Cerebellar cortex (tissue), 1 donor: ENCODE measurements around the gene PFKFB4.

Experiments
- DNase-seq: peaks from one replicate; pipeline ENCODE4 v3.0.0-alpha.2; 2015; ENCODE audit warnings: low spot score

Gene PFKFB4

DNA sequence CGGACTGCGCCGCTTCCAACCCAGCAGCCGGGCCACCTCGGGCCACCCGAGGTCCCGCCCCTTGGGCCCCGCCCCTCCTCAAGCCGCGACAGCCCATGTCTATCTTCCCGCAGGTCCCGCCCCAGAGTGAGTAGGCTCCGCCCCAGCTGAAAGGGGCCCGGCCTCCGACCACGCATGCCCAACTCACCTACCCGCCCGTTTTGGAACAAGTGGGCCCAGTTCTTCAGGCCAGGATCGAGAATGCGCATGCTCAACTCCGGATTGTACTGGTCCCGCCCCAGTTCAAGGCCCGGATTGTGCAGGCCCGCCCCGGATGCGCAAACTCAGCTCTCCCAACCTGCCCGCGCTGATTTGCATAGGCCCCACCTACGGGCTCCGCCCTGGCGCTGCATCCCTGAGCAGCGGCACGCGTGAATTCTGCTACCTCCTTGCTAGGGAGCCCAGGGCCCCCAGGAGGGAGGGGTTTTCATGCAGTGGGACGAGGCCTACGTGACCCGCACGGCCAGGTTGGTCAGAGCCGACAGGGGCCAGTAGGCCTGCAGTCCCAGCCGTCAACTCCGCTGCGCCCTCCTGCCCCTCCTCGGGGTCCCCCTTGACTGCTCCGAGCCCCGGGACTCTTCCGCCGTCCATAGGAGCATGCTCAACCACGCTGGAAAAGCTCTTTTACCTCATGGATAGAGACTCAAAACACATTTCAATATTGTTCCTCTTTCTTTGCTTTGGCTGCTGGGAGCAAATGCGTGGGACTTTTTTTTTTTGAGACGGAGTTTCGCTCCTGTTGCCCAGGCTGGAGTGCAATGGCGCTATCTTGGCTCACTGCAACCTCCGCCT lies at the start of gene PFKFB4:
TSS of gene PFKFB4 (minus strand) at position 8 of the 831 bp plus-strand sequence. CDS start 26 bp downstream, outside the sequence.
- peak; percentile 100 for DNase-seq

DNA sequence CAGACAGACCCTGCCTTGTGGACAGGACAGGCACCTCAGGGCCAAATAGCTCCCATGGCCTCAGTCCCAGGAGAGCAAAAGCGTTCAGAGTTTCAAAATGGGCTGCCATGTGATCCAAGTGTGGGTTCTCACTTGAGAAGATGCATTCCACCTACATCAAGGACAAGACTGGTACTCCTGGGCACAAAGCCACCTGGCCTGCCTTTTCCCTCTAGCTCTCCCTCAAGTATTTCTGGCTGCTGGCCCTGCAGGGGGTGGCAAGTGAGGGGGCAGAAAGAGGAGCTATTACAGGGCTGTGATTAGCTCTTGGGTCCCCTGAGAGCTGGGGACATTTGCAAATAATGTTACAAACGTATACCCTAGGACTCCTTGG lies 45.0 kb upstream of the PFKFB4 start:
- DNase-seq: no peak

DNA sequence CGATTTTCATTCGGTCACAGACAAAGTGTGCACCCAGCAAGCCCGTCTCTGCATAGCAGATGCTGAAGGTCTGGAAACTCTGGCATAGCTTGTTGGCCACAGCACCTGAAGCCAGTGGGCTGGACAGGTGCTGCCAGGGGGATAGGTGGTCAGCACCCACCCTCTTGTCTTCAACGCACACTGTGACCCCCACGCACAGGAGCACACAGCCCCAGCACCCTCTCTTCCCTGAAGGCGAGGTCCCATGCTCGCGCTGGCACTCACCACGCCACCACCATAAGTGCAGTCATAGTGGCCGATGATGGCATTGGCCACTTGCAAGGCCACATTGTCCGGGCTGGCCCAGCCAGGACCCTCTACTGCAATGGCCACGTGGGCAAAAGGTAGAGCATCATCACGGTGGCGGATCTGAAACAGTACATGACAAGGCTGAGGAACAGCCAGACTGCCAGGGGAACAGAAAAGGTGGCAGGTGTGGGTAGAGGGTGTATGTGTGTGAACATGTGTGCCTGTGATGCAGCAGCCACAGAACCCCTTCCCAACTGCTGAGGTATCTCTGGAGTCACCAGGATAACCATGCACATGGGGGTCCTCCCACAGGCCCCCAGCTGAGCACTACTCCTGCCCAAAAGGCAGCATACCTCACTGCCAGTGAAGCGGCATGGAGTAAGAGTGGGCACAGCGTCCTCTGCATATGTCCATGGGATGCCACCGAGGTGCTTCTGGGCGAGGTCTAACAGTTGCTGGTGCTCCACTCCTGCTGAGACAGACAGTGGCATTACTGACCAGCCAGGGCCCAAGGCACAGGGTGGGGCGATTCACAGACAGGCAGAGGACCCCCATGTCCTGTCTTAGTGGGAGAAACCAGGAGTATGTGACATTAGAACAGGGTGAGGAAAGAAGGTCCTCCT lies 44.4 kb upstream of the PFKFB4 start:
- DNase-seq: no peak

DNA sequence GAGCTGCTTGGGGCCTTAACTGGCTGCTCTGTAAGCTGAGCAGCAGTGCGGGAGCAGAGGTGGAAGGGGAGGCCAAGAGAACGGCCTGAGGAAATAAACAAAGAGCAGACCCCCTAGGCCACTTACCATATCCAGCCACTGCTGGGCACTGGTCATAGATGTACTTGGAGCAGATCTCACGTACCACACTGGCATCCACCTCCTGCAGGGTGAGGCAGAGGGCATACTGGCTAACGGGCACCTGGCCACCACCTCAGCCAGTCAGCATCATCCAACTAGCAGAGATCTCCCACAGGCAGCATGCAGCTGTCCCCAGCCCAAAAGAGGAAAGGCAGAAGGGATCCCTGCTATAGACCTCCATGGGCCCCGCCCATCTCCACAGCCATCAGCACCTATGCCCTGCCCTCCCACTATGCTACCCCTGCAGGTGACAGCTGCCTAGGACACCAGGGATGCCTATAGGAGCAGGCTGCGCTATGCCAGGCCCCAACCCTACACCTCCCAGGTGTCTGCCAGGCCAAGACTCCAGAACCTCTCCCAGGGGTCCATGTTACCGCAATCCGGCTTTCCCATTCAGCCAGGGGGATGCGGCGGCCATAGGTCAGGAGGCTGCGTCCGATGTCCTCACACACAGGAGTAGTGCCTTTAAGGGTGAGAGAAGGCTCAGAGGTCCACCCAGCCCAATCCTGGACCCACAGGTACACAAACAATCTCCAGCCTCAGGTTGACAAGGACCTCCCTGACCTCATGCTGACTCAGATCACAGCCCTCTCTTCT lies 43.1 kb upstream of the PFKFB4 start:
- DNase-seq: no peak

DNA sequence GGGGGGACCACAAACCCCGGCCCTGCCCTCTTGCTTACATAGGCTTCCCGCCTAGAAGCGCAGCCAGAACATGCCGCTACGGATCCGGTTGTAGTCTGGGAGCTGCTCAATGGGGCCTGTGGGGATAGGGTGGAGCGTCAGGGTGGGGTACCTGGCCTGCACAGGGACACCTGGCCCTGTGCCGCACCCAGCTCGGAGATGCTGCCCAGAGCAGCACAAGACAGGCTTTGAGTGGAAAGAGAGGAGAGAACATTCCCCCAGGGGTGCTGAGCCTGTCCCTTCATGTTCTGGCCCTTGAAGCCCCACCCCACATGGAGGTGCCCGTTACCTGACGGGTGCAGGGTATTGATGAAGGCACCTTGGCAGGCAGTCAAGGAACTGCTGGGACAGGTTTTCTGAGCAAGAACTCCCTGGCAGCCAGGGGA lies 42.5 kb upstream of the PFKFB4 start:
- no peak for DNase-seq

GRCh38 chr3:48598323-48599076 lies 41.9 kb upstream of the PFKFB4 start:
- DNase-seq: no peak

- DNase-seq: no peak
Measured at GRCh38 chr3:48597408-48597800, 40.8 kb upstream of the PFKFB4 start.

GRCh38 chr3:48596676-48597407 lies 40.2 kb upstream of the PFKFB4 start:
- no peak for DNase-seq

DNA sequence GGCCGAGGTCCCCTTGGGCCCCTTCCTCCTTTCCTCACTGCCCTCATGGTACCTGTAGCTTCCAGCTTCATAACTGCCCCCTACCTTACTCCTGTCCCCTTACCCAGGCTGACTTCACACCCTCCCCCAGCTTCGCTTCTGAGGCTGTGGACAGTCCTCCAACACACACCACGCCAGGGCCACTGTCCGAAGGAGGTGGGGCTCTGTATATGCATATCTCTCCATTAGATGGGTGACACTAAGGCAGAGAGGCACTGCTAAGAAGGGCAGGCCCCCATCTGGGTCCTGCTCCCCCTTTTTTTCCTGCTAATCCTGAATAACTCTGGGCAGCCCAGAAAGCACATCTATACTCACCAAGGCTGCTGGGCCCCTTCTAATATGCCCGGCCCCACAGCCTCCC lies 39.6 kb upstream of the PFKFB4 start:
- DNase-seq: no peak

- no peak for DNase-seq
Measured at GRCh38 chr3:48595526-48596121, 39.0 kb upstream of the PFKFB4 start.

DNA sequence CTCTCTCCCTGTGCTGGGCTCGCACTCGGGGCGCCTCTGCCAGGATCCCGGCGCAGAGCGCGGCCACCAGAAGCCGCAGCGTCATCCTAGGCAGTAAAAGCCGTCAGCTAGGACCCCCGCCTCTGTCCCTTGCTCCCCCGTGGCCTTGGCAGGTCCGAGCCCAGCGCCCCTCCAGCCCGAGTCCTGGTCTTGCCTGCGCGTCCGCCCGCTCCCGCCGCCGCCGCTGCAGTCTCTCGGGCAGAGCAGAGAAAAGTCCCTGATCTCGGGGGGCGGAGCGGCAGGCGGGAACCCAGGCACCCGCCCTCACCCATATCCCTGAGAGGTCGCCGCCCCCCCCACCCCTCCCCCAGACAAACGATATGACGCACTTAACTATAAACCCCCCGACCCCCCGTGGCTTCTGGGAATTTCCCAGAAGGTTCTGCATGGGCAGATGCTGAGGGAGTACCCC lies 38.5 kb upstream of the PFKFB4 start, which contains the start of gene COL7A1:
TSS of gene COL7A1 (minus strand) at position 255 of the 451 bp plus-strand sequence. CDS start at position 85, 170 bp downstream.
- no peak for DNase-seq

GRCh38 chr3:48594417-48595049 lies 37.9 kb upstream of the PFKFB4 start:
- DNase-seq: no peak

DNA sequence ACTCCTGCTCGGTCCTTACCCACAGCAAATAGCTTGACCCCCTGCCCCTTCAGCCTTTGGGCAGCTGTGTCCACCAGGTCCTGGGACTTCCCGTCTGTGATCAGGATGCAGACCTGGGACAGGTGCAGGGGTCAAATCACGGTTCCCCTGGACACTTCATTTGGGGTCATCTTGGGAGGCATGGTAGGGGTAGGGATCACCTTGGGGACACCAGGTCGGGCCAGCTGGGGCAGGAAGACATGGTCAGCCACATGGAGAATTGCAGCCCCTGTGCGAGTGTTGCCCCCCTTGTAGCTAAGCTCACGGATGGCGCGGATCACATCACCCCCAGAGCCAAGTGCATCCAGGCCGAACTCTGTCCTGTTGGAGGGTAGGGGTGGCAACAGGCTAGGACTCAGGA lies 36.7 kb upstream of the PFKFB4 start:
- DNase-seq: no peak

DNA sequence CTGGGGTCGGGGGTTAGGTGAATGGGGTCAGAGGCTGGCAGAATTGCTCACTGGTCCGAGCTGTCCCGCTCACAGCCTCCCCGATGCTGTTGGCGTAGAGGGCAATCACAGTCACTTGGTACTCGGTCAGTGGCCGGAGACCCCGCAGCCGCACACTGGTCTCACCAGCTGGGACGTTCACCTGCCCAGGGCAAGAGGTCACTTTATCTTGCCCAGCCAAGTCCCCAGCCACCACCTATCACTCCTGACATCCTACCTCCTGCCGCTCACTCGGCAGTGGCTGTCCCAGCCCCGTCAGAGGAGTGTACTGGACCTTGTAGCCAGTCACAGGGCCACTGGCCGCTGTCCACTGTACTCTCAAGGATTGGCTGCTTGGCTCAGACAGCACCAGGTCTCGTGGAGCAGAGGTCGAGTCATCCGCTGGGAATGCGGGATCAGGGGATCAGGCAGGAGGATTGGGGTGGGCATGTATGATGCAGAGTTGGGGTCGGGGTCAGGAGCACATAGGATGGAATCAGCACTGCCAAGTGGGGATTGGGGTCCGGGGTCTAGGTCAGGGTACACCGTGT lies 36.0 kb upstream of the PFKFB4 start:
- no peak for DNase-seq

DNA sequence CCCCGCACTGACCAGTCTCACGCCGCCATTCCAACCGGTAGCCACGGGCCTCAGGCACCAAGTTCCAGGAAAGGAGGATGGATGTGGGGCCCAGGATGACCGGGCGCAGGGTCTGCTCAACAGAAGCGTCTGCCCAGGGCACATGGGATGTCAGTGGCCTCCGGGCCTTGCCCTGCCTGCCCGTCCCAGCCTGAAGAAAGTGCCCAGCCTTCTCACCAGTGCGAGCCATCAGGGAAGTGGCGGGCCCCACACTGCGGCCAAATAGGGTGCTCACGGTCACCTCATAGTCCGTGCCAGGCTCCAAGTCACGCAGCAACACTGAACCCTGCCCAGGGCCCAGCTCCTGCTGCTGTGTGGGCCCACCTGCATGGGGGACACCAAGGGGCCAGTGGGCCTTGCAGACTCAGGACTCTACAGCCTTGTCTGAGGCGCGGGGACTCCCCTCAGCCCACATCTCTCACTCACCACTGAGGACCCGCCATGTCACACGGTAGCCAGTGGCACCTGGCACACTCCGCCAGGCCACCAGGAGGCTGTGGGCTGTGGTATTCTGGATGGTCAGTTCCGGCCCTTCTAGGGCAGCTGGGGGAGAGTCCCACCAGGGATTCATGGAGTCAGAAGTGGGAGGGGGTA lies 35.4 kb upstream of the PFKFB4 start:
- DNase-seq: no peak

- no peak for DNase-seq
Measured at GRCh38 chr3:48591436-48591835, 34.8 kb upstream of the PFKFB4 start.

DNA sequence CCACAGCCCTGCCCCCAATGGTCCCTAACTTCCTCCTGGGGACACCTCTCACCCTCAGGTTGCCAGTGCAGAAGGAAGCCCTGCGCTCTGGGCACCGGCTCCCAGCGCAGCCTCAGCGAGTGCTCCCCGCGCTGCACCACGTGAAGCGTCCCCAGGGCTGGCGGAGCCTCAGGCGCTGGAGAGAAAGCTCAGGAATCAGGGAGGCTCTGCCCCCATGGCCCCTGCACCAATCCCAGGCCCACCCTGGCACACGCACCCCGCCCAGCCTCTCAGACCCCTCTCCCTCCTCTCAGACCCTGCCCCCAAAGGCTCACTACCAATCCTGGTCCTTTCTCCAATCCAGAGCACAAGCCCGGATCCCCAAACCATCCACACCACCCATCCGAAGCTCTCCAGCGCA lies 31.6 kb upstream of the PFKFB4 start:
- DNase-seq: no peak

DNA sequence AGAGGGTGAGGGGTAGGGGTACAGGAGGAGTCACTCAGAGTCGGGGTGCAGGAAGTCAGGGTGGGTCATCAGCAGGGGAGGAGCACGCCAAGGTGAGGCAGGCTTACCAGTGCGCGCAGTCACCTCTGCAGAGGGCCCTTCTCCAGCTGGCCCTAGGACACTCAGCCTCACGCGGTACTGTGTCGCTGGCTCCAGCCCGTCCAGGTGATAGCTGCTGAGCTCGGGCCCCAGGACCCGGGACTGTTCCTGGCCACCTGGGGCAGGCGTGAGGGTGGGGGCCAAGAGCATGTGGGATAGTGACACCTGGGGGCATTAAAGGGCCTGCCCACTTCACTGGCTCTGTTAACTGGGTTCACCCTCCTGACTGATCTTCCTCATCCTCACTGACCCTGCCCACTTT lies 31.1 kb upstream of the PFKFB4 start:
- no peak for DNase-seq

- no peak for DNase-seq
Measured at GRCh38 chr3:48585411-48585810, 28.8 kb upstream of the PFKFB4 start.
